ENCODE data around the gene TACO1.

- TF ChIP-seq EZH2 (IDR thresholded peaks at IDR 0.05; ENCODE audit: insufficient read depth, poor library complexity, severe bottlenecking) (no peak), EZH2phosphoT487 (IDR thresholded peaks at IDR 0.05; ENCODE audit: insufficient read depth, low read depth) (no peak)
Observed at GRCh38 chr17:63613663-63614062, 13.0 kb downstream of the TACO1 start.

Measured in GM23248 (cell line).